K562 (cell line): ENCODE measurements around the gene INKA2.

Experiments
- SP1 ChIP-seq: sonication (generic); formaldehyde crosslinking; IDR thresholded peaks from 2 replicates; pipeline ENCODE4 v1.8.1; 2022; ENCODE audit warnings: mild to moderate bottlenecking, missing genetic modification reagents
- TEAD1 ChIP-seq, 2 experiments: fragments of 450-650 bp in 1 of 2; sonication (generic) in 1 of 2; formaldehyde crosslinking; IDR thresholded peaks; 2 replicates each; pipeline versions ENCODE4 v1.4.0 to v1.8.0; 2020 to 2022; ENCODE audit warnings: mild to moderate bottlenecking in 2 of 2, missing genetic modification reagents in 1 of 2

GRCh38 chr1:111784273-111784901 lies 45.2 kb upstream of the INKA2 start:
- TF ChIP-seq SP1 (no peak), TEAD1 (CRISPR knock-in tag; IDR thresholded peaks at IDR 0.05) (no peak)
